ENCODE data around the gene ARHGEF12.

DNA sequence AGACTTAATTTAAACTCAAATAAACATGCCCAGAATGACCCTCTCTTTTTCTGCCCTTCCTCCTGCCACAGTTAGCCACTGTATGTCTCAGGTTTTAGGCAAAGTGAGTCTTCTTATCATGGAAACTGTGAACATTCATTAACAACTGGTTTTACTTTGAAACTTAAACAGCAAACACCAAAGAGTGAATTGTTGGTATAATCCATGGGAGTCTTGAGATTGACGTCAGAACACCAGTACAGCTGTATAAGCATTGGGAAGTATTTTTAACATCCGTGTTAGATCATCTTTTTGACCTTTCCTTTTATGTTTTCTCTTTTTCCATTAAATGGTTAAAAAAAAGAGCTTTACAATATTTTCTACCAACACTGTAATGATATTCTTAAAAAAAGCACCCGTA, 38.9 kb downstream of the ARHGEF12 start:
- TF ChIP-seq POLR2AphosphoS5 (IDR thresholded peaks at IDR 0.05; ENCODE audit: borderline replicate concordance, low read depth, low read length) (no peak), EZH2 (IDR thresholded peaks at IDR 0.05) (no peak)

Data from SK-N-MC (cell line).